Measurements from ENCODE around the gene KLF3.

GRCh38 chr4:38692421-38692820 lies 28.4 kb downstream of the KLF3 start:
- TF ChIP-seq, protein P1, sequence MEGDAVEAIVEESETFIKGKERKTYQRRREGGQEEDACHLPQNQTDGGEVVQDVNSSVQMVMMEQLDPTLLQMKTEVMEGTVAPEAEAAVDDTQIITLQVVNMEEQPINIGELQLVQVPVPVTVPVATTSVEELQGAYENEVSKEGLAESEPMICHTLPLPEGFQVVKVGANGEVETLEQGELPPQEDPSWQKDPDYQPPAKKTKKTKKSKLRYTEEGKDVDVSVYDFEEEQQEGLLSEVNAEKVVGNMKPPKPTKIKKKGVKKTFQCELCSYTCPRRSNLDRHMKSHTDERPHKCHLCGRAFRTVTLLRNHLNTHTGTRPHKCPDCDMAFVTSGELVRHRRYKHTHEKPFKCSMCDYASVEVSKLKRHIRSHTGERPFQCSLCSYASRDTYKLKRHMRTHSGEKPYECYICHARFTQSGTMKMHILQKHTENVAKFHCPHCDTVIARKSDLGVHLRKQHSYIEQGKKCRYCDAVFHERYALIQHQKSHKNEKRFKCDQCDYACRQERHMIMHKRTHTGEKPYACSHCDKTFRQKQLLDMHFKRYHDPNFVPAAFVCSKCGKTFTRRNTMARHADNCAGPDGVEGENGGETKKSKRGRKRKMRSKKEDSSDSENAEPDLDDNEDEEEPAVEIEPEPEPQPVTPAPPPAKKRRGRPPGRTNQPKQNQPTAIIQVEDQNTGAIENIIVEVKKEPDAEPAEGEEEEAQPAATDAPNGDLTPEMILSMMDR (IDR thresholded peaks at IDR 0.05; ENCODE audit: poor library complexity), result no peak
- no peak for TF ChIP-seq EZH2 (IDR thresholded peaks at IDR 0.05; ENCODE audit: borderline replicate concordance)

Data from hepatocyte (in vitro differentiated cells).